Peyer's patch (tissue), 4 donors: ENCODE measurements around the gene TSPEAR.

Experiments
- POLR2A ChIP-seq, 2 donors: fragments of 450-650 bp; IDR thresholded peaks; one replicate each; pipeline ENCODE4 v1.5.1; 2017; ENCODE audit warnings: antibody characterized with exemption in 2 of 2, mild to moderate bottlenecking in 2 of 2, moderate library complexity in 2 of 2
- TF ChIP-seq, protein P1 (sequence below), 6 experiments: fragments of 450-650 bp in 4 of 6; fragments of 200-600 bp in 2 of 6; sonication (generic) in 1 of 6; IDR thresholded peaks; one replicate each; pipeline ENCODE4 v1.5.1; 2017 to 2019; ENCODE audit warnings: antibody characterized with exemption in 6 of 6, mild to moderate bottlenecking in 3 of 6, moderate library complexity in 1 of 6

DNA sequence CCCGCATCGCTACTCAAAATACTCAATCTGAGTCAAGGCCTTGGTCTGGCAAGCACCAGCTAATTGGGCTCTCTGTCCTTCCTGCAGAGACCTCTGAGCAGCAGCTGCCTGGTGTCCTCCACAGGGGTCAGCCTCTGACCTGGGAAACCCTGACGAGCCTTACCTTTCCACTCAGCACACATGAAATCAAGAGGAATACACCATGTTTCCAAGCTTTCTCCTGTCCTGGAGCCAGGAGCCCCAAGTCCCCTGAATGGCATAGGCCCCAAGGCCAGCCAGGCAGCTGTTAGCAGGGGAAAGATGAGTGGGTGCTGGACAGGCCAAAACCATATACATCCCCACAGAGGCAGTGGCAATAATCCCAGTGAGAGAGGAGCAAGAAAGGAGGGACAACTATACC lies 27.2 kb upstream of the TSPEAR start:
- TF ChIP-seq POLR2A (IDR thresholded peaks at IDR 0.05): no peak
- TF ChIP-seq, protein P1, sequence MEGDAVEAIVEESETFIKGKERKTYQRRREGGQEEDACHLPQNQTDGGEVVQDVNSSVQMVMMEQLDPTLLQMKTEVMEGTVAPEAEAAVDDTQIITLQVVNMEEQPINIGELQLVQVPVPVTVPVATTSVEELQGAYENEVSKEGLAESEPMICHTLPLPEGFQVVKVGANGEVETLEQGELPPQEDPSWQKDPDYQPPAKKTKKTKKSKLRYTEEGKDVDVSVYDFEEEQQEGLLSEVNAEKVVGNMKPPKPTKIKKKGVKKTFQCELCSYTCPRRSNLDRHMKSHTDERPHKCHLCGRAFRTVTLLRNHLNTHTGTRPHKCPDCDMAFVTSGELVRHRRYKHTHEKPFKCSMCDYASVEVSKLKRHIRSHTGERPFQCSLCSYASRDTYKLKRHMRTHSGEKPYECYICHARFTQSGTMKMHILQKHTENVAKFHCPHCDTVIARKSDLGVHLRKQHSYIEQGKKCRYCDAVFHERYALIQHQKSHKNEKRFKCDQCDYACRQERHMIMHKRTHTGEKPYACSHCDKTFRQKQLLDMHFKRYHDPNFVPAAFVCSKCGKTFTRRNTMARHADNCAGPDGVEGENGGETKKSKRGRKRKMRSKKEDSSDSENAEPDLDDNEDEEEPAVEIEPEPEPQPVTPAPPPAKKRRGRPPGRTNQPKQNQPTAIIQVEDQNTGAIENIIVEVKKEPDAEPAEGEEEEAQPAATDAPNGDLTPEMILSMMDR (IDR thresholded peaks at IDR 0.05): no peak
